Muscle of leg (tissue), 11 donors: ENCODE measurements around the gene ABL1. TPM values are rescaled to one million over a fixed set of nuclear protein-coding genes. Genes with fewer than 3 reads are reported as not detected.
"Not testable (repeated sequence)": the region's sequence is repeated elsewhere in the genome, so short reads cannot be mapped to it uniquely, and the experiment has no call there.

Experiments
- DNase-seq: peaks from one replicate; pipeline ENCODE4 v3.0.0; 2013
- H3K27ac ChIP-seq: one replicate; pipeline ENCODE4 v1.5.1; 2013; ENCODE audit warnings: mild to moderate bottlenecking, low read length, control low read depth
- H3K27me3 ChIP-seq: one replicate; pipeline ENCODE4 v1.6.1; 2013; ENCODE audit warnings: low read length; ENCODE audit not compliant: control insufficient read depth, insufficient read depth
- H3K36me3 ChIP-seq: one replicate; pipeline ENCODE4 v1.6.1; 2013; ENCODE audit warnings: low read length; ENCODE audit not compliant: control insufficient read depth, insufficient read depth
- H3K4me1 ChIP-seq: one replicate; pipeline ENCODE4 v1.6.1; 2013; ENCODE audit warnings: low read length; ENCODE audit not compliant: control insufficient read depth, insufficient read depth
- H3K4me3 ChIP-seq: one replicate; pipeline ENCODE4 v1.5.1; 2013; ENCODE audit warnings: low read length, control low read depth
- H3K9me3 ChIP-seq: replicated peaks from 2 replicates; pipeline ENCODE4 v1.6.1; 2013; ENCODE audit warnings: low read depth, low read length; ENCODE audit not compliant: control insufficient read depth
- WGBS: methylation state at CpG from one replicate; pipeline ENCODE4 v1.1.5; 2013; ENCODE audit warnings: missing lambda C conversion rate; ENCODE audit not compliant: insufficient coverage; 5-methylcytosine and 5-hydroxymethylcytosine counted together
- polyA plus RNA-seq, 8 donors: library from polyadenylated mRNA; unstranded; fragments of 120-200 nt; gene quantifications; one replicate each; pipeline versions ENCODE4 v1.2.1 to v1.2.3, GENCODE V29; 2013; ENCODE audit warnings: inconsistent platforms in 1 of 8, low replicate concordance in 1 of 8; ENCODE audit not compliant: insufficient read length in 8 of 8, insufficient read depth in 1 of 8
- total RNA-seq: library from RNA; stranded (reverse); fragments of 120-200 nt; gene quantifications from one replicate; pipeline ENCODE4 v1.2.4, GENCODE V29; 2013

Gene ABL1
- total and polyA plus RNA-seq, 9 donors = 27.0 to 81.7 (median 67.0) TPM

GRCh38 chr9:130903194-130904069, 68.4 kb downstream of the ABL1 start:
- H3K4me1 ChIP-seq = peaks cover 3% of the 10 kb centered on the region
- H3K9me3 ChIP-seq = no peaks in the 10 kb centered on the region
- no peaks in the 10 kb centered on the region for H3K36me3 ChIP-seq
- no peak overlapping the region for H3K4me3 ChIP-seq
- DNase-seq = no peak
- H3K27ac ChIP-seq = no peak overlapping the region
- peaks cover 23% of the 10 kb centered on the region for H3K27me3 ChIP-seq
- WGBS = 62% methylated on average over 22 of the region's 25 CpGs

GRCh38 chr9:130904070-130905044, 69.3 kb downstream of the ABL1 start:
- H3K27ac ChIP-seq = no peak overlapping the region
- no peaks in the 10 kb centered on the region for H3K9me3 ChIP-seq
- WGBS = 84% methylated on average over 42 of the region's 48 CpGs
- no peak overlapping the region for H3K4me3 ChIP-seq
- peaks cover 23% of the 10 kb centered on the region for H3K27me3 ChIP-seq
- H3K36me3 ChIP-seq = no peaks in the 10 kb centered on the region
- no peak for DNase-seq
- no peaks in the 10 kb centered on the region for H3K4me1 ChIP-seq

DNA sequence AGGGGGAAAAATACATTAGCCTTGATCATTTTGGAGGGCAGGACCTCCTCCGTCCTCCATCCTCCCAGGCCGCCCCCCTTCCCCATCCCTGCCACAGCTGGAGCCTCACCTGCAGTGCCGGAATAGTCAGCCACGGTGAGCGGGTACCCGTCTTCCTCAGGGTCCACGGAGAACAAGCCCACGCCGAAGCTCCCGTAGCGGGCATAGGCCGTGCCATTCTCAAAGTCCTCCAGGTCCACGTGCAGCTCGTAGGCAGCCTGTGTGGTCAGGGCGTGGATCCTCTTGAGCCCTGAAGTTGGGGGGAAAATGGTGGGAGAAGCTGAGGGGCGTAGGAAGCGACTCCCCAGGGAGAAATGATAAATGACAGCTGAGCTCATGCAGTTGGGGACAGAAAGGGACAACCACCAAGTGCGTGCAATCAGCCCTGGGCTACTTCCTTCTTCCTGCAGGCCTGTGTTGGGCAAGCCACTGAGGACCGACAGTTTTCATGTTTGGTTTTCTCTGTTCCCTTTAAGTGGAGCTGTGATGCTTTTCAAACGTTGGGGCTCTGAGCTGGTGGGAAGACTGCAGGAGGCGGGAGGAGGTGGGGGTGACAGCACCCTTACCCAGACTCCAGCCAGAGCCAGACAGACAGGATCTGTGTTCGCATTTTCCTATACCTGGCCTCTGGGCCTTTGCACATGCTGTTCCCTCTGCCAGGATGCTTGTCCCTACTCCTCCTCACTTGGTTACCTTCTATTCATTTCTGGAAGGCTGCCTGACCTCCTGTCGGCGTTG, 70.3 kb downstream of the ABL1 start:
- Histone ChIP-seq H3K9me3 (no peaks in the 10 kb centered on the region), H3K27me3 (peaks cover 16% of the 10 kb centered on the region), H3K4me1 (no peaks in the 10 kb centered on the region), H3K36me3 (no peaks in the 10 kb centered on the region), H3K4me3 (no peak overlapping the region), H3K27ac (no peak overlapping the region)
- DNase-seq = no peak
- 90% methylated on average over 15 of the region's 24 CpGs for WGBS

DNA sequence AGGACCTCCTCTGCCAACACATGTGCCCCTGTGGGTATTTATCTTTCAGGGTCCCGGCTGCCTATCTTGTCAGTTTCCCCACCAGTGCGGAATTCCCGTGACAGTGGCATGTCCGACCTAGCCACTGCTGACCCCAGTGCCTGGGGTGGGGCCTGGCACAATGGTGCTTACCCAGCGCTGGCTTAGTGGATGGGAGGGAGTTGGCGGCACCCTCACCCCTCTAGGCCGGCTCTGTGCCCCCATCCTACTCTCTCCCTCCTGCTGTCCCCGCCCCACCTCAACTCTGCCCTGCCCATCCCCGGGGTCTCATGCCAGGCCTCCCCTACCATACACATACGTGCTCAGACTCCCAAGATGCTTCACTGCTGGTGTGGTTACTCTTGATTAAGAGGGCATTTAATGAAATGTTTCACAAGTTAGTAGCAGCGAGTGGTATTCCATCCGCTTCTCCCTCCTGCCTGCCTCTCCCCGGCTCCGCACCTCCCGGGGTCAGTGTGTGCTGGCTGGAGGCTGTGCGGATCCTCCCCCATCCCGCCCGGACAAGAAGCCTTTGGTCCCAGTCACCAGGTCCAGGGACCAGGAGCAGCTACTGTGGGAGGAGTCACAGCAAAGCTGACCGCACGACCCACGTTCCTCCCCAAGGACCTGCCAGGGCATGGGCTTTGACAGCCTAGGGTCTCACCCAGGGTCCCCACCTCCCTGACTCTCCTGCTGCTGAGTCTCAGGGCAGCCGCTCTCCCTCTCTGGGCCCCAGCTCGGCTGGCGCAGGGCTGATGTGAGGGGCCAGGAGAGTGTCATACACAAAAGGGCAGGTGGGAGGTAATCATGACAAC, 71.1 kb downstream of the ABL1 start:
- H3K36me3 ChIP-seq = no peaks in the 10 kb centered on the region
- no peak overlapping the region for H3K27ac ChIP-seq
- H3K4me3 ChIP-seq = no peak overlapping the region
- H3K9me3 ChIP-seq = no peaks in the 10 kb centered on the region
- H3K4me1 ChIP-seq = no peaks in the 10 kb centered on the region
- DNase-seq = no peak
- peaks cover 10% of the 10 kb centered on the region for H3K27me3 ChIP-seq
- 35% methylated on average over 12 of the region's 24 CpGs for WGBS

DNA sequence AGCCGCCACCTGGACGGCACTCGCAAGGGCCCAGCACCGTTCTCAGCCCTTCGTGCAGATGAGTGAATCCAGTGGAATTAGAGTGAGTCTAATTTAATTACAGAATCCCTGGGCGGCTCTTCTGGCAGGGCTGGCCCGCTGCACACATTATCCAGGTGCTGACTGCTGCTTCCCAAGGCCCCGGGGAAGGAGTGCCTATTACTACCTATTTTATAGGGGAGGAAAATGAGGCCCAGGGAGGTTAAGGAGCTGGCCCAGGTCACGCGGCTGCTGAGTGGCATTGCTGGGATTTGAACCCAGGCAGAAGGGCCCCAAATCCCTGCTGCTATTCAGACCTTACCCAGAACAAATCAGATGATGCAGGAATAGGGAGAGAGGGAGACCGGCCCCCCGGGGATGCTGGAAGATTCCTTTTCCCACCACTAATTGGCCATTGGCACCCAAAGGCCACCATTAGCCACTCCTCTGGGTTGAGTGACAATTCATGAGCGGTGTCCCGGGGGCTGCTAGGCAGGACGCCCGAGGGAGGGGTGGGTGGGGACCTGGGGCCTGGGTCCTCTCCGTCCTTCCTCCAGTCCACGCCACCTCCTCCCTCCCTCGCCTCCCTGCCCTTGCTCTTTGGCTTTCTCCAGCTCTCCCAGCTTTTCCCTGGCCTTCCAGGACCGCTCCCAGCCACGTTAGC, 71.8 kb downstream of the ABL1 start:
- DNase-seq = no peak
- peaks cover 10% of the 10 kb centered on the region for H3K27me3 ChIP-seq
- H3K27ac ChIP-seq = no peak overlapping the region
- no peaks in the 10 kb centered on the region for H3K36me3 ChIP-seq
- H3K4me1 ChIP-seq = no peaks in the 10 kb centered on the region
- H3K9me3 ChIP-seq = no peaks in the 10 kb centered on the region
- 59% methylated on average over 14 of the region's 21 CpGs for WGBS
- no peak overlapping the region for H3K4me3 ChIP-seq

- no peak overlapping the region for H3K4me3 ChIP-seq
- DNase-seq = no peak
- H3K36me3 ChIP-seq = no peaks in the 10 kb centered on the region
- peaks cover 14% of the 10 kb centered on the region for H3K27me3 ChIP-seq
- H3K4me1 ChIP-seq = peaks cover 6% of the 10 kb centered on the region
- WGBS = 74% methylated on average over 11 of the region's 22 CpGs
- H3K27ac ChIP-seq = no peak overlapping the region
- H3K9me3 ChIP-seq = no peaks in the 10 kb centered on the region
Measured at GRCh38 chr9:130908146-130908877, 73.3 kb downstream of the ABL1 start.

- peaks cover 14% of the 10 kb centered on the region for H3K27me3 ChIP-seq
- H3K4me3 ChIP-seq = no peak overlapping the region
- 79% methylated on average over 9 of the region's 19 CpGs for WGBS
Measured at GRCh38 chr9:130908878-130909355, 73.9 kb downstream of the ABL1 start.

DNA sequence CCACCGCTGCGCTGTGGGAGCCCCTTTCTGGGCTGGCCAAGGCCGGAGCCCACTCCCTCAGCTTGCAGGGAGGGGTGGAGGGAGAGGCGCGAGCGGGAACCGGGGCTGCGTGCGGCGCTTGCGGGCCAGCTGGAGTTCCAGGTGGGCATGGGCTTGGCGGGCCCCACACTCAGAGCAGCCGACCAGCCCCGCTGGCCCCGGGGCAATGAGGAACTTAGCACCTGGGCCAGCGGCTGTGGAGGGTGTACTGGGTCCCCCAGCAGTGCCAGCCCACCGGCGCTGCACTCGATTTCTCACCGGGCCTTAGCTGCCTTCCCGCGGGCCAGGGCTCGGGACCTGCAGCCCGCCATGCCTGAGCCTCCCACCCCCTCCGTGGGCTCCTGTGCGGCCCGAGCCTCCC, 75.0 kb downstream of the ABL1 start:
- not testable (repeated sequence) for H3K9me3 ChIP-seq, H3K27ac ChIP-seq, DNase-seq, H3K36me3 ChIP-seq, H3K4me3 ChIP-seq
- 97% methylated on average over 12 of the region's 27 CpGs for WGBS
- H3K4me1 ChIP-seq = peaks cover 19% of the 10 kb centered on the region
- peaks cover 23% of the 10 kb centered on the region for H3K27me3 ChIP-seq

More at GRCh38 chr9:130908878-130909355, 73.9 kb downstream of the ABL1 start:
- H3K9me3 ChIP-seq = no peaks in the 10 kb centered on the region
- no peak for DNase-seq
- no peaks in the 10 kb centered on the region for H3K36me3 ChIP-seq
- H3K27ac ChIP-seq = no peak overlapping the region
- H3K4me1 ChIP-seq = peaks cover 12% of the 10 kb centered on the region
